Measurements from ENCODE around the gene PCLO.

DNA sequence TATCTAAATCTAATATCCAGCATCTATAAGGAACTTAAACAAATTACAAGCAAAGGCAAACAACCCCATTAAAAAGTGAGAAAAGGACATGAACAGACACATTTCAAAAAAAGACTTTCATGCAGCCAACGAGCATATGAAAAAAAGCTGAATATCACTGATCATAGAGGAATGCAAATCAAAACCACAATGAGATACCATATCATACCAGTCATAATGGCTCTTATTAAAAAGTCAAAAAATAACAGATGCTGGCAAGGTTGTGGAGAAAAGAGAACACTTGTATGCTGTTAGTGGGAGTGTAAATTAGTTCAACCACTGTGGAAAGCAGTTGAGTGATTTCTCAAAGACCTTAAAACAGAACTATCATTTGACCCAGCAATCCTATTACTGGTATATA lies 384.7 kb downstream of the PCLO start:
- TF ChIP-seq, protein P1, sequence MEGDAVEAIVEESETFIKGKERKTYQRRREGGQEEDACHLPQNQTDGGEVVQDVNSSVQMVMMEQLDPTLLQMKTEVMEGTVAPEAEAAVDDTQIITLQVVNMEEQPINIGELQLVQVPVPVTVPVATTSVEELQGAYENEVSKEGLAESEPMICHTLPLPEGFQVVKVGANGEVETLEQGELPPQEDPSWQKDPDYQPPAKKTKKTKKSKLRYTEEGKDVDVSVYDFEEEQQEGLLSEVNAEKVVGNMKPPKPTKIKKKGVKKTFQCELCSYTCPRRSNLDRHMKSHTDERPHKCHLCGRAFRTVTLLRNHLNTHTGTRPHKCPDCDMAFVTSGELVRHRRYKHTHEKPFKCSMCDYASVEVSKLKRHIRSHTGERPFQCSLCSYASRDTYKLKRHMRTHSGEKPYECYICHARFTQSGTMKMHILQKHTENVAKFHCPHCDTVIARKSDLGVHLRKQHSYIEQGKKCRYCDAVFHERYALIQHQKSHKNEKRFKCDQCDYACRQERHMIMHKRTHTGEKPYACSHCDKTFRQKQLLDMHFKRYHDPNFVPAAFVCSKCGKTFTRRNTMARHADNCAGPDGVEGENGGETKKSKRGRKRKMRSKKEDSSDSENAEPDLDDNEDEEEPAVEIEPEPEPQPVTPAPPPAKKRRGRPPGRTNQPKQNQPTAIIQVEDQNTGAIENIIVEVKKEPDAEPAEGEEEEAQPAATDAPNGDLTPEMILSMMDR (IDR thresholded peaks at IDR 0.05): no peak
- no peak for TF ChIP-seq POLR2A (IDR thresholded peaks at IDR 0.05; ENCODE audit: low read depth)
- TF ChIP-seq POLR2AphosphoS5 (IDR thresholded peaks at IDR 0.05): no peak
- no peak for TF ChIP-seq EP300 (IDR thresholded peaks at IDR 0.05)

Measured in esophagus muscularis mucosa (tissue), 4 donors.